Mesodermal cell (in vitro differentiated cells): ENCODE measurements around the gene AUNIP.

Experiments used
- H3K27ac ChIP-seq: 2 replicates; pipeline ENCODE4 v1.7.0; 2013; ENCODE audit warnings: mild to moderate bottlenecking, low read depth, low read length, moderate library complexity; ENCODE audit not compliant: severe bottlenecking
- H3K36me3 ChIP-seq: 2 replicates; pipeline ENCODE4 v1.7.1; 2013; ENCODE audit warnings: mild to moderate bottlenecking, low read length, moderate library complexity; ENCODE audit not compliant: control insufficient read depth, insufficient read depth
- H3K4me1 ChIP-seq: one replicate; pipeline ENCODE4 v1.7.1; 2013; ENCODE audit warnings: mild to moderate bottlenecking, low read length; ENCODE audit not compliant: insufficient read depth, control insufficient read depth, poor library complexity, severe bottlenecking
- H3K4me3 ChIP-seq: 2 replicates; pipeline ENCODE4 v1.7.0; 2013; ENCODE audit warnings: low read length, control low read depth, mild to moderate bottlenecking; ENCODE audit not compliant: insufficient read depth, poor library complexity, severe bottlenecking; ENCODE audit errors: extremely low read depth
- H3K9me3 ChIP-seq: 2 replicates; pipeline ENCODE4 v1.7.1; 2013; ENCODE audit warnings: mild to moderate bottlenecking, low read length, moderate library complexity; ENCODE audit not compliant: control insufficient read depth
- WGBS, 2 experiments: methylation state at CpG; one replicate each; pipeline ENCODE4 v1.1.5; 2013; ENCODE audit warnings: missing lambda C conversion rate in 2 of 2; ENCODE audit not compliant: insufficient coverage in 2 of 2; 5-methylcytosine and 5-hydroxymethylcytosine counted together

Gene AUNIP

GRCh38 chr1:25815208-25816111 is 43.8 kb downstream of the AUNIP start:
- Histone ChIP-seq H3K27ac (no peak overlapping the region), H3K36me3 (peaks cover 43% of the 10 kb centered on the region)

GRCh38 chr1:25814549-25815087 is 44.6 kb downstream of the AUNIP start:
- 95 to 98% methylated on average over 6 to 7 of the region's 7 CpGs for WGBS, 2 experiments
- Histone ChIP-seq H3K4me1 (peaks cover 12% of the 10 kb centered on the region), H3K27ac (no peak overlapping the region), H3K4me3 (no peak overlapping the region), H3K9me3 (no peaks in the 10 kb centered on the region), H3K36me3 (peaks cover 49% of the 10 kb centered on the region)

More at GRCh38 chr1:25815208-25816111, 43.8 kb downstream of the AUNIP start:
- Histone ChIP-seq H3K9me3 (no peaks in the 10 kb centered on the region), H3K4me3 (no peak overlapping the region), H3K4me1 (peaks cover 12% of the 10 kb centered on the region)
- 96% methylated on average over 14 to 18 of the region's 24 CpGs for WGBS, 2 experiments

GRCh38 chr1:25813734-25814471 is 45.4 kb downstream of the AUNIP start:
- no peak overlapping the region for H3K4me3 ChIP-seq
- no peaks in the 10 kb centered on the region for H3K9me3 ChIP-seq
- peaks cover 12% of the 10 kb centered on the region for H3K4me1 ChIP-seq
- H3K27ac ChIP-seq, result no peak overlapping the region
- peaks cover 56% of the 10 kb centered on the region for H3K36me3 ChIP-seq
- 95 to 96% methylated on average over 19 to 24 of the region's 24 CpGs for WGBS, 2 experiments

- H3K4me1 ChIP-seq, result peaks cover 6% of the 10 kb centered on the region
- peaks cover 60% of the 10 kb centered on the region for H3K36me3 ChIP-seq
- H3K27ac ChIP-seq, result no peak overlapping the region
- H3K9me3 ChIP-seq, result no peaks in the 10 kb centered on the region
- no peak overlapping the region for H3K4me3 ChIP-seq
- WGBS, 2 experiments, result 88 to 92% methylated on average over 7 to 9 of the region's 11 CpGs
Measured at GRCh38 chr1:25813071-25813733, 46.1 kb downstream of the AUNIP start.

GRCh38 chr1:25811384-25812082 is 47.7 kb downstream of the AUNIP start:
- H3K9me3 ChIP-seq, result no peaks in the 10 kb centered on the region
- no peak overlapping the region for H3K4me3 ChIP-seq
- WGBS, 2 experiments, result 92 to 96% methylated on average over 11 to 13 of the region's 13 CpGs
- H3K4me1 ChIP-seq, result no peaks in the 10 kb centered on the region
- peaks cover 64% of the 10 kb centered on the region for H3K36me3 ChIP-seq
- H3K27ac ChIP-seq, result no peak overlapping the region

GRCh38 chr1:25810341-25811299 is 48.6 kb downstream of the AUNIP start:
- H3K36me3 ChIP-seq, result peaks cover 66% of the 10 kb centered on the region
- WGBS, 2 experiments, result 36 to 39% methylated on average over 17 to 18 of the region's 21 CpGs
- no peak overlapping the region for H3K27ac ChIP-seq
- H3K9me3 ChIP-seq, result no peaks in the 10 kb centered on the region
- H3K4me3 ChIP-seq, result no peak overlapping the region
- H3K4me1 ChIP-seq, result no peaks in the 10 kb centered on the region

GRCh38 chr1:25809929-25810328 is 49.3 kb downstream of the AUNIP start:
- Histone ChIP-seq H3K27ac (no peak overlapping the region), H3K36me3 (peaks cover 65% of the 10 kb centered on the region), H3K4me3 (no peak overlapping the region), H3K4me1 (no peaks in the 10 kb centered on the region), H3K9me3 (no peaks in the 10 kb centered on the region)
- 84 to 95% methylated on average over 3 to 7 of the region's 7 CpGs for WGBS, 2 experiments

- Histone ChIP-seq H3K4me3 (no peak overlapping the region), H3K4me1 (no peaks in the 10 kb centered on the region), H3K9me3 (no peaks in the 10 kb centered on the region), H3K27ac (no peak overlapping the region), H3K36me3 (peaks cover 60% of the 10 kb centered on the region)
- WGBS, 2 experiments, result 94 to 98% methylated on average over 9 to 18 of the region's 18 CpGs
Measured at GRCh38 chr1:25809283-25809926, 49.9 kb downstream of the AUNIP start.
